Activated CD8-positive, alpha-beta memory T cell treated with anti-CD3 and anti-CD28 coated beads for 48 hours (primary cell): ENCODE measurements around the gene SCN3A.

ENCODE experiments used
- DNase-seq, 3 experiments: peaks; one replicate each; pipeline ENCODE4 v3.0.0-alpha.2; 2020; ENCODE audit warnings: low read depth in 2 of 3, low spot score in 2 of 3

The SCN3A gene

DNA sequence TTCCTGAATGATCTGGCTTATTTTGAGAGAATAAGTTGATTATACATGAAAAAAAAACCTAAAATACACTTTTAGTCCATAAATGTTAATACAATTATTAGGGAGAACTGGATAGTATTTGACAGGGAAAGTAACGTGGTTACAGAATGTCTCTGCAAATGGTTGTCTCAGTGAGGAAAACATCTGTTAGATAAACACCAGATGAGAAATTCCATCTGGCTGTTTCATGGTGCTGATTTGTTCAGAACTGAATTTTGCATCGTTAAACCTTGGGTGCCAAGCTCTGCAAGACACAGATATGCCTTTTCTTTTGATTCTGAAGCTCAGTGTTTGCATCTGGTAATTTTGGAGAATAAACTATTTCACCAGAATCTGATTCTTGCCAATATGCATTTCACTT lies 90.4 kb downstream of the SCN3A start:
- DNase-seq, result no peak

DNA sequence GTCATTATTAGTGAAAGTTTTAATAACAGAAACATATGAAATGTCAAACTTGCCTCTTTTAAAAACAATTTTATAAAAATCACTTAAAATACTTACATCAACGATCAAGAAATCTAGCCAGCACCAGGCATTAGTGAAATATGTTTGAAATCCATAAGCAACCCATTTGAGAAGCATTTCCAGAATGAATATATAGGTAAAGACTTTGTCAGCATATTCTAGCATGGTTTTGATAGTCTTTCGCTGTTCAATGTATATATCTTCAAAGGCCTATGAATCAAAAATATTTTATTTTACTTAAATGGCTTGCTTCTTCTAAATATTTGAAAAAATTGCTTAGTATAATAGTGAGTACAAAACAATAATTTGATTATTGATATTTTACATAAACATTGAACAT lies 91.1 kb downstream of the SCN3A start:
- DNase-seq, result no peak

DNA sequence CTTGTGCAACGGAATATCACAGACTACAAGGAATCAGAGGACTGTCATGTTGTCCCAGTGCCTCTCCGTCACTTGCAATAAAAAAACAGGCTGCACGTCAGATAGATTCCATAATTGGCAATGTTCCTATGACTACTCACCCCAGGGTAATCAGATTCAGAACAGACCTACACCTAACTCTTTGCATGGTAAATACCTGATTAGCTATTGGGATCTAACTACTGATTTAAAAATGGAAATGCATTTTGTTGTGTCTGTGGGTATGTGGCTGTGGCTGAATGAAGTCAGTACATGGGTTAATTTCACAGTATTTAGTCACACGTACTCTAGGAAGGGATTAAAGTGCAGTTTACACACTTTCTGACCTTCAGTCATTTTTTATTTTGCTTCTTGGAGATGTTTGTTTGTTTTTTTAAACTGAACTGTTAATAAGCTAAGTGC lies 91.7 kb downstream of the SCN3A start:
- no peak for DNase-seq

DNA sequence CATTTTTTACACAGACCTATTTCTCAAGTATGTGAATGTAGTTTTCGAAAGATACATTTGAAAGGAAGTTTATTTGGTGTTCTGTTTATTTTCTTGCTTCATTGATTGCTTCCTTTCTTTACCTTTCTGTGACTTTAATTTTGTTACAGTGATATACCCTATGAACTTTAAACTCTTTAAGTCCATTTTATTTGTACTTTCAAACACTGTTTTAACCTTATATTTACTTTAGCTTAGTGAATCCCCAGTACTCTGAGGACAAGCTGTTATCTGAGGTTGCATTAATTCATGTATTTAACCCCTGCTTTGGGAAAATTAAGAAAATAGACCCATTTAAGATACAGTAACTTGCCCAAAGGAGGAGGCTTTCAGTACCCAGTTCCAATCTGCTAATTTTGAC lies 93.5 kb downstream of the SCN3A start:
- DNase-seq, result no peak

DNA sequence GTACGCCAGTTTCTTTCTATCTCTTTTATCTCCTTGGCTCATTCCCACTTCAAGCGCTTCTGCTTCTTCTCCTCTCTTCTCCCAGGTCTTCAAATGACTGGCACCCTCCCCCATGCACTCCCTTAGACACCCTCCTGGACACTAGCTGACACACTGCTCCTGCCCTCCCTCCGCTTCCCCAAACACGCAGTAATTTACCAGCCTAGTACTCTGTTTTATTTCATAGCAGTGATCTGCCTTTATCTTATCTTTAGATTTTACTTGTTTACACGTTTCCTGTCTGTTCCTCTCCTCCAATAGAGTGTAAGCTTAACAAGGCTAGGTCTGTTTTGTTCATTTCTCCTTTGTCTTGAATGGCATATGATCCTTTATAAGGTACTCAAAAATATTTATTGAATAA lies 93.9 kb downstream of the SCN3A start:
- DNase-seq, result no peak

DNA sequence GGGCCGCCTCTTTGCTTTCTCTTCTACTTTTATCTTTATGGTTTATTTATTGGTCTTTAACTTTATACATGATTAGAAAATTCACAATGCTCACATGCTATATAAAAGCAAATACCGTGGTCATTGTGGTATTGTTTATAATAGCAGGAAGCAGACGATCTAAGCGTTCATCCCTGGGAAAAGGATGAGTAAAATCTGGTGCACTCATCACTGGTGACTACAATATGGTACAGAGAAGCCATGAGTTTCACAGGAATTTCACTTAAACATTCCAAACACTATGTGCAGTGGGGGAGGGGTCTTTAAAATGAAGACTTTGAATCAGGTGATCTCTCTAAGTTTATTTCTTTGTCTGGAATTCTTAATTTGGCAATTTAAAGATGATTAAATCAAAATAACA lies 97.9 kb downstream of the SCN3A start:
- no peak for DNase-seq

DNA sequence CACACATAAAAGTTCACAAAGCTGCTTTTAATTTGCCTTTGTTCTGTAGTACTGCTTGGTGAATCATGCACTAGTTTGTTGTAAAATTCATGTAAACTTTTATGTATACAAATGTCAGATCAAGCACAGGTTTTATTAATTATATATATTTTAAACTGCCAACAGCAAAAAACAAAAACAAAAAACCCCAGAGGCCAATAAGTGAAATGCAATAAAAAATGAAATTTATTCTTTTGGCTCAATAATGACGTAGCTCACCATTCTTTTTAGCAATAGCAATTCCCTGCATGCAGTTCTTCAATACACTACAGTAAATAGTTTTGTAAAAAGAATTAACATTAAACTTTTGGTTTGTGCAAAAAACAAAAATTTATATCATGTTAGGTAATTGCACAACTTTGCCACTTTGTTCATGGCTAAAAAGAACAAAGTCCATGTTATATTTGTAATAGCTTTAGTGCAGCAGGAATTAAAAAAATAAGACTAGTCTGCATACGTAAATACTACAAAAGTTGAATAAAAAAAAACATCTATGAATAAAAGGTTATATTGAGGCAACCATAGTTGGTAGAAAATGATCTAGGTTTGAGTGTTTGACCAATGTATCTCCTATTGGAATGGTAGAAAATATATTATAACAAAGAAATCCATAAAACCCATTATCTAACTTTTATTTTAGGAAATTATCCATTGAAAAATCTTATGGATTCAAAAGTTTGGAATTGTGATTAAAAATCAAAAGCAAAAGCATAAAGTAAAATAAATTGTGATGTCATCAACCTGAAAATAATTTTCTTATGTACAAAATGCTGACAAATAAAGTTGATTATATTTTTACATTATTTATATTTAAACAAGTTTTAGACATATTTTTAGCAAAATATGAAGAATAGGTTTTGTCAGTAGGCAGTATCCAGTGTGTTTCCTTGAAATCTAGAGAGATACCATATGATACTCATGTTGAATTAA lies 115.6 kb downstream of the SCN3A start:
- DNase-seq, result no peak

DNA sequence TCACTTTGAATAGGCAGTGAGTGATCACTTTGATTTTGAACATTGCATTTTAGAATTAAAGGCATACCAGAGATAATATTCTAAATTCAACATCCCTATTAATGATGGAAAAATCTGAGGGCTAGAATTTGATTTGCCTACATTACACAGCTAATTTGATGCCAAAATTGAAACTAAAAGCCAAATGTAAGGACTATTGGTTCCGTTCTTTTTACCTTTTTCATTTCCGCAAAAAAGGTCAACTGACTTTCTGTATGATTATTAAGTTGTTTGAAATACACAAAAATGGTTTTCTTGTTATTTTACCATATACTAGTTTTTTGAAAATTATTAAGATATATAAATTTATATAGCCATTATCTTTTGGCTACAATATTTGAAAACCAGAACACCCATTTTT lies 117.5 kb downstream of the SCN3A start:
- no peak for DNase-seq

DNA sequence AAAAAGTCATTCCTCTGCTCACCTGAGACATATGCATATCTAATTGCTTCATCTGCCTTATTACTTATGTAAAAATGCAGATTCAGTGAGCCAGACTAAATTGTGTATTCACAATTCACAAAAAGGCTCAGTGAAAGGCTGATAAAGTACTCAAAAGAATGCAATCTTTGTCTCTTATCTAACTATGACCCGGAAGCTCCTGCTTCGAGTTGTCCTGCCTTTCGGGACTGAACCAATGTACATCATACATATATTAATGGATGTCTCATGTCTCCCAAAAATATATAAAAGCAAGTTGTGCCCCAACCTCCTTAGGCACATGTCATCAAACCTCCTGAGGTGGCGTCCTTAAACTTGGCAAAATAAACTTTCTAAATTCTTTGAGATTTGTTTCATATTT lies 120.5 kb downstream of the SCN3A start:
- no peak for DNase-seq

DNA sequence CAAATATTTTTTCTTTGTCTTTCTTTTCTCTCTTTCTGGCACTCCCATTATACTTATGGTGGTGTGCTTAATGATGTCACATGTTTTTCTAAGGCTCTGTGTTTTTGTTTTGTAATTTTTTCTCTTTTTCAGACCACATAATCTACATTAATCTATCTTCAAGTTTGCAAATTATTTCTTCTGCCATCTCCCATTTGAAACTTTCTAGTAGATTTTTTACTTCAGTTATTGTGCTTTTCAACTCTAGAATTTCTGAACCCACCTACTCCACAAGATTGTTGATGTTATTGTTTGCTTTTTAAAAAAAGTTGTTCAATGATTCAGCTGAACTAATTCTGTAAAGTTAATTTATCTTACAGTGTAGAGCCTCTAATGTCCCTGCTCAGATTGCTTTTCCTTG lies 121.4 kb downstream of the SCN3A start:
- no peak for DNase-seq

DNA sequence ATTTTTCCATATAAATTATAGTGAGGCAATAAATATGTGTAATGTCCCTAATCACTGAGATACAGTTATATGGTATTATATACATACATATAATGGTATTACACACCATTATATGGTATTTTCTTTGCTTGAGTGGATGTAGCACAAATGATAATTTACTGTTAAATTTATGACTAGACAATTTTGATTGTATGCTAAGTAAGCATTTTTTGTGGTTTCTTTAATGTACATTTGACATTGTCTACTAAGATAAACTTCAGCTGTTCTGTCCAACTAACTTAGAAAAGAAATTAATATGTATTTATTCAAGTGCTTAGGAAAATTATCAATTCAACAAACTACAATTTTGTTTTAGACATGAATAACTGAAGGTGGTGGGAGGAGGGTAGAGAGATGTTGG lies 122.6 kb downstream of the SCN3A start:
- no peak for DNase-seq

DNA sequence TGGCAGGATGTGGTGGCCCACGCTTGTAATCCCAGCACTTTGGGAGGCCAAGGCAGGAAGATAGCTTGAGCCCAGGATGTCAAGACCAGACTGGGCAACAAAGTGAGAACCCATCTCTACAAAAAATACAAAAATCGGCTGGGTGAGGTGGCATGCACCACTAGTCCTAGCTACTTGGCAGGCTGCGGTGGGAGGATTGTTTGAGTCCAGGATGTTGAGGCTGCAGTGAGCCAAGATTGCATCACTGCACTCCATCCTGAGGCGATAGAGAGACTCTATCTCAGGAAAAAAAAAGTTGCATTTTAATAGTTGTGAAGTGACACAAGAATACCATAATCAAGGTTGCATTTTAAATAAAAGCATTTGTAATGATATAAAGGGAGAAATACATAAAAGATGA lies 124.4 kb downstream of the SCN3A start:
- no peak for DNase-seq

DNA sequence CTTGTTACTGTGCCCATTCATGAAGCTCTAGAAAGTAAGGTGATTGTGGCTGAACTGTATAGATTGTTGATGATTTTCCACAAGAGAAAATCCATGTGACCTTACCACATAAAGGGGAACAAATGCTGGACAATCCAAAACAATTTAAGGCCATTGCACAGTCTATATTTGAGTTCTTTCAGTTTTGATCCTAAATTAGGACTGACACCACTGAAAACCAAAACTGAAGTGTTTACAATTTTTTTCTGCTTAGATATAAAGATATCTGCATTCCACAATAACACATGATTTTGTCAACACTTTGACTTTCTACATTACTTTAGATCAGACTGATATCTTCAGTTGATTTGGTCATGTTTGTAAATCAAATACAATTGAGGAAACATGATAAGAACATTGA lies 124.9 kb downstream of the SCN3A start:
- no peak for DNase-seq

DNA sequence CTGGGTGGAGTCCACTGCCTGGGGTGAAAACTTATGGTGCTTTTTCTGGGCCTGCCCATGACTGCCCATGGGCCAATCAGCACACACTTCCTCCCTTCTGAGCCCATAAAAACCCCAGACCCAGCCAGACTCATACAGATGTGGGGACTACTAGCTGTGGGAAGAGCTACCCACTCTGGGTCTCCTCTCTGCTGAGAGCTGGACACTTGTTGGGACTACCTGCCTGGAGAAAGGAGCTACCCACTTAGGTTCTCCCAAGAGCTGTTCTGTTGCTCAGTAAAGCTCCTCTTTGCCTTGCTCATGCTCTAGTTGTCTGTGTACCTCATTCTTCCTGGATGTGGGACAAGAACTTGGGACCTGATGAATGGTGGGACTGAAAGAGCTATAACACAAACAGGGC lies 129.0 kb downstream of the SCN3A start:
- no peak for DNase-seq

DNA sequence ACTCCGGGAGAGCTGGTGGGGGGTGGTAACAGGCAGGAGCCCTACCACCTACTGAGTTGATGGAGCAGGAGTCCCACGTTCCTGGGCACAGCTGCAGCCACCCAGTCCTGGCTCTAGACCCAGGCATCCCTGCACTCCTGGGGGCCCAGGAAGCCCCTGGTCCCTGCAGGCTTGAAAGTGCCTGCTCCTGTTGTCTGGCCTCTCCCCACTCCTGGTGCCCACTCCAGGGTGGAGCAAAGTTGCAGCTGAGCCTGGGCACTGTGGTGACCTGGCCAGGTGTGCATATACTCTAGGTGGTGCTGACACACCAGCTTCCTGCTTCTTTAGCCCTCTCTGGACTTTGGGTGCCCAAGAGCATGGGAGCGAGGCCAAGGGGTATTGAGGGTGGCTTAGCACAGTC lies 129.5 kb downstream of the SCN3A start:
- no peak for DNase-seq

DNA sequence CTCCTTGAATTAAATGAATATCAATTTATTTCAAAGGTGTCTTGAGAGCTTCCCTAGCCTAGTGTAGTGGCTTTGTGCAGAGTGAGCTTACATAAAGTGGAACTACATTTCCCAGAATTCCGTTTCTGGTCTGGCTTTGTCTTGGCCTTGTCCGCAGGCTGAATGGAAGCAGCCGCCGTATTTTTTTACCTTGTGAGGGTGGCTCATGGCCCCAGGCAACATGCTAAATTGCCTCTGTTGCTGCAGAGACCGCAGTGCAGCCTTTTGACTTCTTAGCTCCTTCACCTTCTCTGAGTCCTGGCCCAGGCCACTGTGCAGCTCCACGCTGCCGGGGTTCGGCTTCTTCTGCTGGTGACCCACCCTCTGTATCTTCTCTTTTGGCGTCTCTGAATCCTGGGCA lies 133.8 kb downstream of the SCN3A start:
- no peak for DNase-seq

DNA sequence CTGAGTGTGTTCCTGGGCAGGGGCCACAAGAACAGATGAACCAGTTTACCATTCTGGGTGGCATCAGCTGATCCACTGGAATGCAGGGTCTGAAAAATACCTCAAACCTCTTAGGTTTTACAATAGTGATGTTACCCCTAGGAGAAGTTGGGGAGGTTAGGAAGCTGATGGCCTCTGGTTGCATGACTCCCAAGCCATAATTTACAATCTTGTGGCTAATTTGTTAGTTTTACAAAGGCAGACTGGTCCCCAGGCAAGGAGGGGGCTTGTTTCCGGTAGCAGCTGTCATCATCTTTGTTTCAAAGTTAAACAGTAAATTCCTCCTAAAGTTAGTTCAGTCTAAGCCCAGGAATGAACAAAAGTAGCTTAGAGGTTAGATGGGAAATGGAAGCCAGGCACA lies 134.7 kb downstream of the SCN3A start:
- DNase-seq, result no peak

DNA sequence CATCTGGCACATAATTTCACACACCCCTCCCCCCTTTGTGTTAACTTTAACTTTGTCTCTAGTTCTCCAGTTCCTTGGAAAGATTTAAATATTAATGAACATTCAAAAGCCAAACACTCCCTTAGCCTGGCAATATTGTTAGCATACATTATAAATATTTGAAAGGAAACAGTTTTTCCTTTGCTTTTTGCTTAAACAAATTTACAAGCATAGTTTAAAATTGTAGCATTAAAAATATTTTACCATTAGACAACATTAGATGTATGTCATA lies 135.4 kb downstream of the SCN3A start:
- no peak for DNase-seq

DNA sequence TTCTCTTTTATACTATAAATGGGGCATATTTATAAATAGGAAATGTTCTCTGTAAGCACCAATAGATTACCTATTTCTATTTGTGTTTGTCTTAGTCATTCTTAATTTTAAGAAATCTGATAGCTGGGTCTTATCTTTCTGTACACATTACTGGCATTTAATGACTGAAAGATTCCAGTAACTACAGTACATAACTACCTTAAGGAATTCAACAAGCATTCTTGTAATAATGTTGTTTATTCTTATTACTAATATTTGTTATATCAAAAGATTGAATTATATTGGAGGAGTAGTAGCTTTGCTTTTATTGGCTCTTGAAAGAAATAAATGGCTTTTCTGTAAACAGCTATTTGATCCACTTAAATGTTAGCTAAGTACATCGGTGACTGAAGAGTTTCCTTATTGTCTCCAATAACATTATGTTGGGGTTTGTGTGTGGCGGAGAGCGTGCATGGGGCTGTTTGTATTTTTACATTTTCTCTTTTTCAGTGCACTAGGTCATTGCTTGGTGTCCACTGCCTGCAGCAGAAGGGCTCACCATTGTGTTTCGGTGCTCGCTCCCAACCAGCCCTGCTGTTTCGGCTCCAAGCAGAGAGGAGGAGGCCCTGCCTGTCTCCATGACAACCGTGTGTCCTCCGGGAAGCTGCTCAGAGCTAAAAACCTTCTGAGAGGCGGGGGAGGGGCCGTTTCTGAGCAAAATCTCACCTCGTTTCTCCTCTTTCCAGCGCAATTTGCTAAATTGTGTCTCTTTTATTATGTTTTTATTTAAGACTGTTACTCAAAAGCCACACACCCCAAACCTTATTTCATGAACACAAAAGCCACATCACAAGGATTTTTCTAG lies 136.0 kb downstream of the SCN3A start:
- no peak for DNase-seq

DNA sequence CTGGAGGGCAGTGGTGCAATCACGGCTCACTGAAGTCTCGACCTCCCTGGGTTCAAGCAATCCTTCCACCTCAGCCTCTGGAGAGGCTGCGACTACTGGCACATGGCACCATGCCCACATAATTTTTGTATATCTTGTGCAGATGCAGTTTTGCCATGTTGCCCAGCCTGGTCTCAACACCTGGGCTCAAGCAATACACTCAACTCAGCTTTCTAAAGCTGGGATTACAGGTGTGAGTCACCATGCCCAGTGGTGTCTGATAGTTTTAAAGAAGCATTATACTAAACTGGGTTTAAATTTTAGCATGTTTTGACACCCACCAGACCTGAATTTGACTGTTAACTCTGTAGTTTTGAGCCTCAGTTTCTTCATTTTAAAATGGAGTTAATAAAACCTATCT lies 139.1 kb downstream of the SCN3A start:
- no peak for DNase-seq

DNA sequence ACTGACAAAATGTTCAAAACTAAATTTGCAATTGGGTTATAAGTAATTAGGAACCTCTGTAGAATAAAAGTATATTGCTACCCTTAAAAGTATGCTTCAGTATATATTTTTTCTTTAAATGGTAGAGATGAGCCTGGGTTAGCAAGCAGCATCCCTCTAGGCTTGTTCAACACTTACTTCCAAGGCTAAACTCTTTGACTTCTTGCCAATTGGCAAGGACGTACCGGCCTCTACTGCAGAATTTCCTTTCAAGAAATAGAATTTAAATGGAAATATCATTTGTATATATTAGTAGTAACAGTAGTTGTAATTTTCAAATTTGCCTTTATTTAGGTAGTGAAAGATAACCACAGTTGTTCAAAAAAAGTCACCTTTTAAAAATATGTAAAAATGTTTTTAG lies 143.4 kb downstream of the SCN3A start:
- no peak for DNase-seq

DNA sequence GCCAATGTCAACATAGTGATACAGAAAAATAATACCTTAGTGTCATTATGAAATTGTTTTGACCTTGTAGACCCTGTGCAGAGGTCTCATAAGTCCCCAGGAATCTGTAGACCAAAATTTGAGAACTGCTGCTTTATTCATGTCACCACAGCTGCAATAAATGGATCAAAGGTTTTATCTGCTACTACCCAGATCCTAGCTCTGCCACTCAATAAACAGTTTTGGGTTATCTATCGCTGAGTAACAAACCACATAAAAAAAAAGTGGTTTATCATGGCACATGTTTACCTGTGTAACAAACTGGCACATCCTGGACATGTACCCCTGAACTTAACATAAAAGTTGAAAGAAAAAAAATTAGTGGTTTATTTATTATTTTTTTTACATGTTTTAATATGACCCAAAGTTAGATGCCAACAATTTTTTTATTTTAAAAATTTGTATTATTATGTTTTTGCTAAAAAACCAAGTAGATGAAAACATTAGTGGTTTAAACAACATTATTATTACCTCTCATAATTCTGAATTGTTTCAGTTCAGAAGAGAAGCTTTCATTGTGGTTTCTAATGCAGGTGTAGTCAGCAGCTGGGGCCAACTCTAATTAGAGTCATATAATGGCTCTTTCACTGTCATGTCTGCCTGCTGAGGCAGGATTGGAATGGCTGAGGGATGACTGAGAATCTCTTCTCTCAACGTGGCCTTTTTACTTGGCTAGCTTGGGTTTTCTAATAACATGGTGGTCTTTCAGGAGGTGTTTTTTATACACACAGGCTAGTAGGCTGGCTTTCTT lies 145.2 kb downstream of the SCN3A start:
- no peak for DNase-seq
